Panc1 (cell line): Measurements from ENCODE around the gene LAMC3. TPM values are rescaled to one million over a fixed set of nuclear protein-coding genes. Genes with fewer than 3 reads are reported as not detected.

Experiments
- ATAC-seq: fragments of 200-7000 bp; cut with Tn5 transposase; 2 replicates; pipeline ENCODE4 v1.9.1; 2020; ENCODE audit warnings: mild to moderate bottlenecking, moderate library complexity
- BruUV-seq: library from RNA; stranded (reverse); fragments of 400-500 nt; replicated peaks from 2 replicates; lab custom pipeline; 2021; lab: Mats Ljungman, UMichigan
- CTCF ChIA-PET: fragments of 300-600 bp; sonication (Branson Sonifier 250); formaldehyde crosslinking; loops from one replicate; lab custom pipeline; 2022; ENCODE audit warnings: antibody characterized with exemption; lab: Charles Lee
- POLR2A ChIA-PET: fragments of 300-600 bp; sonication (Branson Sonifier 250); formaldehyde crosslinking; loops from one replicate; lab custom pipeline; 2022; ENCODE audit warnings: antibody characterized with exemption; lab: Charles Lee
- DNase-seq: peaks from one replicate; pipeline ENCODE4 v3.0.0-alpha.2; 2010; ENCODE audit warnings: low read depth, low spot score
- H3K27ac ChIP-seq: 2 replicates; pipeline ENCODE4 v1.5.1; 2011; ENCODE audit warnings: mild to moderate bottlenecking, low read length, inconsistent platforms
- H3K27me3 ChIP-seq: fragments of 200-500 bp; sonication (Bioruptor generic); 2 replicates; pipeline ENCODE4 v1.6.0; 2014; ENCODE audit warnings: low read length, inconsistent platforms; ENCODE audit not compliant: control insufficient read depth, insufficient read depth
- H3K36me3 ChIP-seq: fragments of 200-500 bp; sonication (Bioruptor generic); 2 replicates; pipeline ENCODE4 v1.5.1; 2014; ENCODE audit warnings: inconsistent platforms, mild to moderate bottlenecking, low read length, moderate library complexity; ENCODE audit not compliant: control insufficient read depth, insufficient read depth
- H3K4me1 ChIP-seq: 2 replicates; pipeline ENCODE4 v1.5.1; 2011; ENCODE audit warnings: inconsistent platforms, mild to moderate bottlenecking, low read length, moderate library complexity; ENCODE audit not compliant: control insufficient read depth, insufficient read depth
- H3K4me3 ChIP-seq, 2 experiments: 2 replicates each; pipeline ENCODE4 v1.5.1; 2011 to 2012; ENCODE audit warnings: low read depth in 2 of 2, low read length in 2 of 2, mild to moderate bottlenecking in 2 of 2, inconsistent platforms in 1 of 2, moderate library complexity in 1 of 2
- H3K9me3 ChIP-seq: fragments of 200-500 bp; sonication (Bioruptor generic); 2 replicates; pipeline ENCODE4 v1.5.1; 2014; ENCODE audit warnings: low read depth, mild to moderate bottlenecking, inconsistent platforms, low read length, moderate library complexity; ENCODE audit not compliant: control insufficient read depth, insufficient read depth
- CTCF ChIP-seq: fragments of 450-650 bp; IDR thresholded peaks from 2 replicates; pipeline ENCODE4 v1.5.1; 2017; ENCODE audit warnings: mild to moderate bottlenecking
- POLR2AphosphoS5 ChIP-seq: IDR thresholded peaks from 2 replicates; pipeline ENCODE4 v1.6.1; 2012; ENCODE audit warnings: mild to moderate bottlenecking, low read depth, low read length, moderate library complexity
- REST ChIP-seq, 2 experiments: IDR thresholded peaks; 2 replicates each; pipeline ENCODE4 v1.6.1; 2011 to 2012; ENCODE audit warnings: low read depth in 2 of 2, control low read depth in 1 of 2, low read length in 1 of 2, mild to moderate bottlenecking in 1 of 2, moderate library complexity in 1 of 2; ENCODE audit not compliant: insufficient read depth in 1 of 2
- SIN3A ChIP-seq: IDR thresholded peaks from 2 replicates; pipeline ENCODE4 v1.6.1; 2012; ENCODE audit warnings: low read depth, mild to moderate bottlenecking, low read length, moderate library complexity, borderline replicate concordance; ENCODE audit not compliant: insufficient read depth
- TCF7L2 ChIP-seq: IDR thresholded peaks from 2 replicates; pipeline ENCODE4 v1.6.1; 2011; ENCODE audit warnings: mild to moderate bottlenecking, low read depth, low read length, inconsistent platforms
- in situ Hi-C: cut with HindIII; loops from 2 replicates; pipeline ENCODE4 v1.10.0; 2016; ENCODE audit warnings: low sequenced_read_pairs, low pct_unique_long_range_greater_than_20kb
- intact Hi-C: fragments of 100-400 bp; cut with micrococcal nuclease; formaldehyde crosslinking; loops from one replicate; pipeline ENCODE4 v1.10.0; 2022; ENCODE audit not compliant: unreplicated experiment
- total RNA-seq: library from RNA; stranded (reverse); gene quantifications from one replicate; pipeline ENCODE4 v1.2.1, GENCODE V29; 2021; ENCODE audit not compliant: unreplicated experiment

LAMC3 gene
- total RNA-seq, 1 experiment from 2014 or later: 16.4 TPM

DNA sequence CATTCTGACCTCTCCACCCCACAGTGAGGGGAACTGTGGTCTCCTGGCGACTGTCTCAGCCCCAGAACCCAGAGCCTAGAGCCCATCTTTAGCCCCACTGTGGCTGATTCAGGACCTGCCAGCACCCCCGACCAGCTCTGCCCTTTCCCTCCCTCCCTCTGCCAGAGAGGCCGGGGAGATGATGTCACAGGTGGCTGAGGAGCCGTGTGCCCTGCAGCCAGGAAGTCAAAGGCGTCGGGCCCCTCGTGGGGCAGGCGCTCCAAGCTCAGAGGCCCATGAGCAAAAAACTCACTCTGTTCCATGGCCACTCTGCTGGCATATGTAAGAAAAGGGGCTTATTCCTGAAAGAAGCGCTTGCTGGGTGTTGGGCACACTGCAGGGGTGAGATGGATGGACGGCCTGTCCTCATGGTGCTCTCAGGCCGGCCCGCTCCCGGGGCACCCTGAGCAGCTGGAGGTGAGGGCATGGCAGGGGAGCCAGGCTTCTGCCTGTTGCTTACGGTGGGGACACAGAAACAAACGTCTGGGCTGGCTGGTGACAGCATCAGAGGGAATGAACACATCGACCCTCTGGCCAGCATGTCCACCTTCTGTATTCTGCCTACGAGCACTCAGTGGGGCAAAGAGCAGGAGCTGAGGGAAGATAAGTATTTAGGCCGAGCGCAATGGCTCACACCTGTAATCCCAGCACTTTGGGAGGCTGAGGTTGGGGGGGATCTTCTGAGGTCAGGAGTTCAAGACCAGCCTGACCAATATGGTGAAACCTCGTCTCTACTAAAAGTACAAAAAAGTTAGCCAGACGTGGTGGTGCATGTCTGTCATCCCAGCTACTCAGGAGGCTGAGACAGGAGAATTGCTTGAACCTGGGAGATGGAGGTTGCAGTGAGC is 41.1 kb downstream of the LAMC3 start:
- Histone ChIP-seq H3K36me3 (no peaks in the 10 kb centered on the region), H3K27ac (no peak overlapping the region), H3K27me3 (no peaks in the 10 kb centered on the region), H3K4me3 (no peak overlapping the region), H3K4me1 (no peaks in the 10 kb centered on the region), H3K9me3 (no peaks in the 10 kb centered on the region)
- TF ChIP-seq POLR2AphosphoS5: no peak
- no peak for TF ChIP-seq TCF7L2
- no peak for TF ChIP-seq CTCF
- no peak for TF ChIP-seq SIN3A
- TF ChIP-seq REST (IDR thresholded peaks at IDR 0.05; ENCODE audit: insufficient read depth in 1 of 2, low read depth in 2 of 2, low read length in 1 of 2): no peak
- BruUV-seq: no TSS peak
- POLR2A ChIA-PET: no interaction called here
- DNase-seq: no peak
- CTCF ChIA-PET: no interaction called here
- in situ Hi-C loops (no loop called here), intact Hi-C loops (no loop called here)
- no peak for ATAC-seq

DNA sequence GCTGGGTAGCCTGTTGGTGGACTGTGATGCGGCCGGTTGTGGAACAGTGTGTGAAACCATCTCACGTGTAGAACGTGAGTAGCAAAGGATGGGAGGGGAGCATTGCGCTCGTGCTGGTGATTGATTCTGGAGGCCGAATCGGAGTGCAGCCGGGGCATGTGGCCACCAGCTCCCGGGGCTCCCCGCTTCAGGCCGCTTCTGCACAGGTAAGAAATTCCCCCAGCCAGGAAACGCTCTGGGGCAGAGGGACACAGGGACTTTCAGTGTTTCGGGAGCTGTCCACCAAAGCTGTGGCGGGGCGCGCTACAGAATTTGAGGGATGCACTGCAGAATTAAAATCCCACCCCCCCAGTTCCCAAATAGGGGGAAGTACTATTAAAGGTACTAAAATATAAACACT is 41.9 kb downstream of the LAMC3 start:
- H3K36me3 ChIP-seq: no peaks in the 10 kb centered on the region
- no TSS peak for BruUV-seq
- intact Hi-C loops: no loop called here
- no peak overlapping the region for H3K4me3 ChIP-seq
- no peaks in the 10 kb centered on the region for H3K27me3 ChIP-seq
- CTCF ChIA-PET: no interaction called here
- in situ Hi-C loops: no loop called here
- TF ChIP-seq TCF7L2: no peak
- TF ChIP-seq REST (IDR thresholded peaks at IDR 0.05; ENCODE audit: insufficient read depth in 1 of 2, low read depth in 2 of 2, low read length in 1 of 2): no peak
- no peak for TF ChIP-seq POLR2AphosphoS5
- no peak for TF ChIP-seq CTCF
- TF ChIP-seq SIN3A: no peak
- no peaks in the 10 kb centered on the region for H3K4me1 ChIP-seq
- ATAC-seq (no peak), DNase-seq (no peak)
- POLR2A ChIA-PET: no interaction called here
- H3K9me3 ChIP-seq: no peaks in the 10 kb centered on the region
- no peak overlapping the region for H3K27ac ChIP-seq
